ENCODE data around the gene CDH22.

Gene CDH22

DNA sequence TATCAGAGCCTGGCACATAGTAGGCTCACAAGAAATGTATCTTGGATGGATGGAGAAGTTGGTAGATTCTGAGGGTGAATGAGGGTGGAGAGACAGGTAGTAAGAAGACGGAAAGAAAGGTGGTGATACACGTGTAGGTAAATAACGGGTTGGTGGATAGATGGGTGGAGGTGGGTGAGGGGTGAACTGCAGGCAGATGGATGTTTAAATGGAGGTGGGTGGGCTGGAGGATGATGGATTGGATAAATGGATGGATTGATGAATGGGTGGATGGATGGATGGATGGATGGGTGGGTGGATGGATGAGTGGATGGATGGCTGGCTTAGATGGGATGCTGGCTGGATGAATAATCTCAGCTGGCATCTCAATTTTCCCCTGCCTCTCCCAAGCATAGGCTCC lies 9.9 kb downstream of the CDH22 start:
- no peak for DNase-seq (ENCODE audit: low spot score)

DNA sequence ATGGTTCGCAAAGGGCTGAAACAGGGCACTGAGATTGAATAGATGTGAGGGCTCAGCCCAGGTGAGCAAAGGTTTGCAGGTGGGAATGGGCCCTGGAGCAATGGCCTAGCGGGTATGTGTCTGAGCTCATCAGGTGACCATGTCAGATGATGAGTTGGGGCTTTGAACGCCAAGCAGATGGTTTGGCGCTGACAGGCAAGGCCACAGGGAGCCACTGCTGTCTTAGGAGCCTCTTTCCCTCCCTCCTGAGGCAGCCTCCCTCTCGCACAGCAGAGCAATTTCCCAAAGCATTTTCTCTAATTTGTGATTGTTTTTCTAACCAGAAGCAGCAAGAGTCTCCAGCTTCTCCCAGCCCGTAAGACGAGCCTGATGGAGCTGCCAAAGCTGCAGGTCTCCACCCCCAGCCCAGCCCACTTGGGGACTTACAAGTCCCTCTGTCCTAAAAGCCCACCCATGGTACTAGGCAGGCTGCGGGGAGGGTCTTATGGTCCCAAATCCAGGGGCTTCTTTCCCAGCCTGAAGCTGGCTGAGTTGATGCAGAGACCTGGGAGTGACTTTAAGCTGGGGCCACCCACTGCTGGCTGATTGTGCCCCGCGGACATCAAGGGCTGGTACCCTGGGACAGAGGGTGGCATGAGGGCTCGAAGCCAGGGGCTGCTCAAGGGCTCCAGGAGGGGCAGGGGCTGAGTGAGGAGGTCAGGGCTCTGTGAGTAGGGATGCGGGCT lies 11.6 kb downstream of the CDH22 start:
- DNase-seq (ENCODE audit: low spot score) = no peak

DNA sequence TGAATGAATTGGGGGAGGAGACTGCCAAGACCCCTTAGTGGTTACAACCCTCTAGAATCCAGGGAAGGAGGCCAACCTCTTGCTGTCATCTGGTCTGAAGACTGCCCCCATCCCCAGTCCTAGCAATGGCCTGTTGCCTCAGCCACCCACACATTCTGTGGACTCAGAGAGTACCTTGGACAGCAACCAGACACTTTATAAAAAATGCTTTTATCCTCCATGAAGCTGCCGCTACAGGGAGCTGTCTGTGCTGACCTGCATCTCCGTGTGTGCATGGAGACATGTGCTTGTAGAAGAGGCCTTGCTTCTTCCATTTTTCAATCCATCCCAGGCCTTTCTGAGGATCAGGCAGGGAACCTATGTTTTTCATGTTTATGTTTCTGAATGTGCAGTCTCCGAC lies 15.2 kb downstream of the CDH22 start:
- DNase-seq (ENCODE audit: low spot score) = no peak

DNA sequence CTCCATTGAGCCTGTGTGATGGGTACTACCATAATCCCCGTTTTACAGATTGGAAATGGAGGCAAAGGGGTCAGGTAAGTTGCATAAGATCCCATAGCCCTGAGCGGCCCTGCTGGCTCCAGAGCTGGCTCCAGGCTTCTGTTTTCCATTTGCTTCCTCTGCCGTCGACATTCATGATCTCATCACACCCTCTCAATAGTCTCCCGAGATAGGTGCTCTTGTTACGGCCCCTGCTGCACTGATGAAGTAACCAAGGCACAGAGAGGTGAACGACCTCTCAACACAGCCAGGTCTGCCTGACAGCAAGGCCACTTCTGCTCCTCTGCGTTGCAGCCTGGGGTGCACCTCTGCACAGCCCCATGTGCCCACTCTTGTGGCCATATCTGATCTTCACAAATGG lies 16.9 kb downstream of the CDH22 start:
- no peak for DNase-seq (ENCODE audit: low spot score)

DNA sequence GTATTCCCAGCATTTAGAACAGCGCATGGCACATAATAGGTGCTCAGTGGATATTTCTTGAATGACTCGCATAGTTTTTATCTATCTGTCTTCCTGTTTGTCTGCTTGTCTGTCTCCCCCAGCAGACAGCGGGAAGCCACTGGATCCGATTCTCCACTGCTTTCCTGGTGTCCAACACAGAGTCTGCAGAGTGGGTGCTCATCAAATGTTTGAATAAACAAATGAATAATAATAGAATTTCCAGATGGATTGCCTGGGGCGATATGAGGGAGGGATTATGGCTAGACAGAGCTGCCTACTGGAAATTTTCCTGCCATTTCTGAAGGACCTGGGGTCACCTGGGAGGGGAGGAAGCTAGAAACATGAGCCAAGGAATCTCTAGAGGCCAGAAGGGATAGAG lies 18.9 kb downstream of the CDH22 start:
- DNase-seq (ENCODE audit: low spot score) = no peak

DNA sequence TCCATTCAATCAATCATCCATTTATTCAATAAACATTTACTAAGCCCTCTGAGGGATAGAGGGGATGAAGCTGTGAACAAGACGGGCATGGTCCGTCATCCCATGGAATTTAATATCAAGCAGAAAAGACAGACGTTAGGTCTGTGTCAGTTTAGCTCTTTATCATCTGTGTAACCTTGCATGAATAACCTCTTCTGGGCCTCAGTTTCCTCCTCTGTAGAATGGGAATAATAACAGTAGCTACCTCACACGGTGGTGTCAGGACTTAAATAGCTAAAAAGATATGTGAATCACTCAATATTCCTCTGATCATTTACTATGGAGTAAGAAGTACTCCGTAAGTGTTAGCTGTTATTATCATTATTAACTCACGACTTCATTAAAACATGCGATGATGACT lies 21.3 kb downstream of the CDH22 start:
- no peak for DNase-seq (ENCODE audit: low spot score)

DNA sequence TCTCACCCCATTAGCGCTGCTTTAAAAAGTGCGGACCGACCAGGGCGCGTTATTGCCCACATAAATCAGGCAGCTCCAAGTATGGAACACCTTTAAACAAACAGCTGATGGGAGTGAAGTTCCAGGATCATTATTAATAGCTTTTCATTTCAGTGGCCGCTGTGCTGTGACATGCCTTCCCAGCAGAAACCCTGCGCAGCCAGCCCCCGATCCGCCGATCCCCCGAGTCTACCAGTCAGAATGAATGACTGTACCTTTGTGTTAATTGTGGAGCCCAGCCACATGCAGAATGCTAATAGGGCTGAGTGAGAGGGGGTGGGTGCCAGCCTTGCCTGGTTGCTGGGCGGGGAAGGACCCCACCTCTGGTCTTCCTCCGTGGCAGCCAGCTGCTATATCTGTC lies 21.9 kb downstream of the CDH22 start:
- no peak for DNase-seq (ENCODE audit: low spot score)

DNA sequence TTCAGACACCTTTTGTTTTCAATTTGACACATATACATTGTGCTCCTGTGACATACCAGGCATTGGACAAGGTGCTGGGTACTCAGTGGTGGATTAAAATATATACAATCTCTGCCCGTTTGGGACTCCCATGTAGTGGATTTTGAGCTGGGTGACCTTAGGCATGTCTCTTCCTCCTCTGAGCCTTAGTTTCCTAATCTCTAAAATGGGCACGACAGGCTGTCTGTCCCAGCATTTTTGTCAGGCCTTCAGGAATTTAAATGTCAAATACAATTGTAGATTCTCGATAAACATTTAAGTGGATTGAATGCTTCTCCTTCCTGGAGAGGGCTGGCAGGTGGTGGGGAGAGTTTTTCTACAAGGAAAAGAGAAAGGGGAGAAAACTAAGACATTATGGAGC lies 22.6 kb downstream of the CDH22 start:
- no peak for DNase-seq (ENCODE audit: low spot score)

DNA sequence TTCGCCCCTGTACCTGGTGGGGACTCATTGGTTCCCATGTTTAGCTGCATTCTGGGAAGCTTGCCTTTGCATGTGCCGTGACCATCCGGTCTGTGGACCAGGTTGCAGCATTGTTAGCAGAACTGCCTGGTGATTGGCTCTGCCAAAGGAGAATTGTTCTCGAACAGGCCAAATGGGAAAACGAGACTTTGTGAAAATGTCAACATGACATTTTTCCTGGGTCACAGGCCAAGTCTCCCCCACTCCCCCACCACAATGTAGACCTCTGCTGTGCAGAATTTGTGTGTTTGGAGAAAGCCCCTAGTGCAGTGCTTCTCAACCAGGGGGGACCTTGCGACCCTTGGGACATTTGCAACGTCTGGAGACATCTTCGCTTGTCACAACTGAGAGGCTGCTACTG lies 23.2 kb downstream of the CDH22 start:
- no peak for DNase-seq (ENCODE audit: low spot score)

DNA sequence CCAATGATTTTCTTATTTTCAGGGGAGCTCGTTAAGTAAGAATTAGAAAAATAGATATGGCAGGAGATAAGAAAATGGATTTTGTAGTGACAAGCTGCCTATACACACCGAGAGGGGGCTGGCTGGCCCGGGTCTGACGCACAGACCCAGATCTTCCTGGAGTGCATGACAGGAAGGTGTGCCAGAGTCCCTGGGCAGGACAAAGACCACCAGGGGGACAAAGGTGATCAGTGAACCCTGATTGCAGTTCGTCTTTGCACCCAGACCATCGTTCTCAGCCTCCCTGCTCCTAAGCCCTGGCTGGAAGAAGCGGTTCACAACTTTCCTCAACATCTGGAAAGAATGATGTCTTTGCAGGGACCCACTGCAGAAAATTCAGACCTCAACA lies 24.3 kb downstream of the CDH22 start:
- no peak for DNase-seq (ENCODE audit: low spot score)

DNA sequence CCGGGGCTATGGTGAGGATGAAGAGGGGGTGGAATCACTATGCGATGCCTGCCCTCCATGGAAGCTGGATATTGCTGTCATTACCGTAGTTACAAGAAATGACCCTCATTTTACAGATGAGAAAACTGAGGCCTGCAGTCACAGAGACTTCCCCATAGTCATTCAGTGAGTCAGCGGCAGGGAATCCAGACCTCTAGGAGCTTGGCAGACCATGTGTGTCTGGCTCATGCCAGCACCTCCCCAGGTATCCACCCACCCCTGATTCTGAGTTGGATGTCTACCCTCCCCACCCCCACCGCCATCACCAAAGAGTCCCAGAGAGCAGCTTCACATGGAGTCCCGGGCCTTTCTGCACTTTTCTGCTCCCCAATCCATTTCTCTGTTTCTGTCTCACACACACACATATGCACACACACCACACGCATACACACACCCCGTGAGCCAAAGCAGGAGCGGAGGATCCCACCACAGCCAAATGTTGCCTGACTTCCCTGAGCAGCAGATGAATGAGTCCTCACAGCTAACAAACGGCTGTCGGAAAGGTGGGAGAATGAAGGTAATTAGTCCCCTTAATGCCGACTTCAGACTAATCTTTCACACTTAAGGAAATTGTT lies 24.8 kb downstream of the CDH22 start:
- no peak for DNase-seq (ENCODE audit: low spot score)

DNA sequence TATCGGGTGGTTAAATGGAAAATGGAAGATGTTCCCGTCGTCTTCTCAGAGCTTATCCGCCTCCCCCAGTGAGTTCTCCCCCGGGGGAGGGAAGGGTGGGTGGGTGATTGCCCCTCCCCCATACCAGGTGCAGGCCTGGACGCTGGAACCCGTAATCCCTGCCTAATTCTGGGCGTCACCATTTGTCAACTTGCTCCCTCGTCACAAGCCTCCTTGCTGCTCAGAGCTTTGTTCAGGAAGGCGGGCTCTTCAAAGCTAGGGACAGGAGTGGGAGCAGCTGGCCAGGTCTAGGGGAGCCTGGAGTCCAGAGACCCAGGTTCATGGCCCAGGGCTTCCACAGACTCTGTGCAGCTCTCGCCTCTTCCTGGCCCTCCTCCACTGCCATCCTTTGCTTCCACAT lies 25.6 kb downstream of the CDH22 start:
- no peak for DNase-seq (ENCODE audit: low spot score)

DNA sequence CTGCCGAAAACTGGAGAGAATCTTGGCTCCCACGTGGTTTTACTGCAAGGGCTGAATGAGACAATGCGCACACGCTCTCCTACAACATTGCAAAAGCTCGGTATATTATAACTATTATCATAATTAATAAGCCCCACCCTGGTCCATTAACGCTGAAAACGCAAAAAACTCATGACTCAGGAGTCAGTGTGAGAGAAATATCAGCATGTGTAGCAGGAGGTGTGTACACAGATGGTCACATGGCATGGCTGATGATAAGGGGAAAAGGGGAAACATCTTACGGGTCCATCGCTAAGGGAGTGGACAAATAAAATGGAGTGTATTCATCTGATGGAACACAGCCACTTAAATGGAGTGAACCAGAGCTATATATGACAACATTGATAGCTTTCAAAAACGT lies 29.2 kb downstream of the CDH22 start:
- DNase-seq (ENCODE audit: low spot score) = no peak

DNA sequence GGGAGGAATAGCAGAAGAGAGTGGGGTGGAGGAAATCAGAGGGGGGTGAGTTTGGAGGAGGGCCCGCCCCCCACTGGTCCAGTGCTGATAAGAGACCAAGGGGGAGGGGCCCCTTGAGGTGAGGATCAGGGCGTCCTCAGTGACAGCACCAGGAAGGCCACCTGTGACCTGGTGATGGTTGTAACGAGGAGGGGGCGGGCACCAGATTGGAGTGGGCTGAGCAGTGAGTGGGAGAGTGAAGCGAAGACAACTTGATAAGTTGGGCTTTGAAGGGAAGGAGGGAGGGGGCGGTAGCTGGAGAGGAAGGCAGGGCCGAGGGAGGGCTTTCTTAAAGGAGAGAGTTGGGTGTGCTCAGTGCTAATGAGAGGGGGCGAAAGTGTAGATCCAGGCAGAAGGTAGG lies 30.7 kb downstream of the CDH22 start:
- no peak for DNase-seq (ENCODE audit: low spot score)

DNA sequence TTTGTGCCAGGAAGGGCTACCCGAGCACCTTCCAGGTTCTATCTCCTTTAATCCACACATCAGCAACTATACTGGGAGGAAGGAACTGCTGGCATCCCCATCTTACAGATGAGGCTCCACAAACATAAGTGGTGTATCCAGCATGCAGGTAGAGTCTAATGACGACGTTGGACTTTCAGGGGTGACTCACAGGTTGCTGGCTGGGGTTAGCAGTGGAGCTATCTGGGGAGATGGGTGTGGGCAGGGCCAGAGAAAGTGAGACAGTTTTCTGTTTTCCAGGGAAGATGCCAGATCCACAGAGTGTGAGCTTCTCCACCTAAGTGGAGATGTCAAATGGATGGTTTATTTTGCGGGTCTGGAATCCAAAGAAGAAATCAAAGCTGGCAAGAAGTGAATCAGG lies 31.8 kb downstream of the CDH22 start:
- DNase-seq (ENCODE audit: low spot score) = no peak

DNA sequence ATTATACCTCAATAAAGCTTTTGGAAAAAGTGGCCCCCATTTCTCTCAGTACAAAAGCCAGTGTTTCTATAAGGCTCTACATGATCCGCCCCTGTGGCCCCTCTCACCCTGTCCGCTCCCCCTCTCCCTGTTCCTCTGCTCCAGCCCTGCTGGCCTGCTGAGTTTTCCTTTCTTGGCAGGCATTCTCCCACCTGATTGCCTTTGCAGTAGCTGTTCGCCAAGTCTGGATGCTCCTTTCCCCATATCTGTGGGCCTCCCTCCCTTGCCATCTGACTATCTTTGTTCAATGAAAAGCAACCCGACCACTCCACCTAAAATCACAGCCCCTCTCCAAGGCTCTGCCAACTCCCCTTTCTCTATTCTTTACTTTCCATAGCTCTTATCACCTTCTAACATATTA lies 33.2 kb downstream of the CDH22 start:
- no peak for DNase-seq (ENCODE audit: low spot score)

DNA sequence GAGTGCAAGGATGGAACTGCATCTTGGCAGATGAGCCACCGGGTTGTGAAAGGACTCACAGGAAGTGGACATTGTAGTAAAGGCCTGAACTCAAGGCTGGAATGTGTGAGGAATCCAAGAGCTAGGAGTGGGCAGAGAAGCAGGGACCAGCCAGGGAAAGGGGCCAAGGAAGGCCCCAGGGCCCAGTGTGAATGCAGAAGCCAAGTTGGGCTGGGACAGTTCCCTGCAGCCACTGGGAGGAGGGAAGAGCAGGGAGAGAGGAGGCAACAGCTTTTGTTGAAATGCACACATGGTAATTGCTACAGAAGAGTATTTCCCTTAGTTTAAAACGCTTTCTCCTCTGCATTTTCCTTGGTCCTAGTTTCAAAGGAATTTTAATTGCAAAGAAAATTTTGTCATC lies 34.6 kb downstream of the CDH22 start:
- no peak for DNase-seq (ENCODE audit: low spot score)

DNA sequence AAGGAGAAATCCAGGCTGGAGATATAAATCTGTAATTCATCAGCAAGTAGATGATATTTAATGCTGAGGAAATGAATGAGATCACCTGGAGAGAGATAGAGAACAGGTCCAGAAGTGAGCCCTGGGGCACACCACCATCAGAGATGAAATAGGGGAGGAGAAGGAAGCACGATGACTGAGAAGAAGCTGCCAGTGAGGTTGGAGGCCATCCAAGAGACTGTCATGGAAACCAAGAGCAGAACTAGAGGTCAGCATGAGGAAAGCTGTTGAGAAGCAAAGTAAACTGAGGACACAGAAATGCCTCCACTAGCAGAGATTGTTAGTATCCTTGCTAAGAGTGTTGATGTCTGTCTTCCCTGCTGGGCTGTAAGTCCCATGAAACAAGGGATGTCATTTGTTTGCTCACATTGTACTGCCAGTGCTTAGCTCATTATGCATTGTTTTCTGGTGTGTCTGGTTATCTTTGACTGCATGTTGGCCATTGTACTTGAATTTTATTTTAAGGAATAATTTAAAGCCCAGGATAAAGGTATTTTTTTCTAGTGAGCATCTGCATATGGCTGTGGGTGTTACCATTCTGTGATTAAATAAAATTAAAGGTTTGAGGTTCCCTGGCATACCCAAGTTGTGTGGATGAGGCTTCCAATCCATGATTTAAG lies 35.8 kb downstream of the CDH22 start:
- no peak for DNase-seq (ENCODE audit: low spot score)

DNA sequence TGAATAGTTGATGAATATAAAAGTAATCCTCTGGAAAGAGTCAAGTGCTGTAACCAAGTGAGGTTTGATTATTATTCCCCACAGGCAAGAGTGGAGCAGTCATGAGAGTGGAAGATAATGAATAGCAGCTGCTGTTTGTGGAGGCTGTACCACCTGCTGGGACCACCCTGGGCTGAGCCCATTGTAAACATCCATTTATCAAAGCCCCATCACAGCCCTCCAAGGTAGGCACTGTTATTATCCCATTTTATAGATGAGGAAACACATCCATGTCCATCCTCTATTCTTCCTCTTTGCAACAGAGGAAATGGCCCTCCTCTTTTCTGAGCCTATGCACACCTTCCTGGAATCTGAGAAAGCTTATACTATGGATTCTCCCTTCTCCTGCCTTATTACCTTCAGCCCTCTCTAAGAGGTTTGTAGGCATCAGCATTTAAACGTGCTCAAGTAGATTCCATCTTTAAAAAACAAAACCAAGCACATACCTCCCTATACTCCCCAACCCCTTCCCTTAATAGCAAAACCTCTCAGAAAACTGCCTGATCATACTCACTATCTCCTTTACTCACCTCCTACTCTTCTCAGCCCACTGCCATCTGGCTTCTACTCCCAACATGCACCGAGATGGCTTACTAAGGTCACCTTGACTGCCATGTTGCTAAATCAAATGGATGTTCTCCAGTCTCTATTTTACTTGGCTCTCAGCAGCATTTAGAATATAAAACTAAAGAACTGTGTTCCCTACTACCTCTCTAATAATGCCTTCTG lies 37.1 kb downstream of the CDH22 start:
- DNase-seq (ENCODE audit: low spot score) = no peak

DNA sequence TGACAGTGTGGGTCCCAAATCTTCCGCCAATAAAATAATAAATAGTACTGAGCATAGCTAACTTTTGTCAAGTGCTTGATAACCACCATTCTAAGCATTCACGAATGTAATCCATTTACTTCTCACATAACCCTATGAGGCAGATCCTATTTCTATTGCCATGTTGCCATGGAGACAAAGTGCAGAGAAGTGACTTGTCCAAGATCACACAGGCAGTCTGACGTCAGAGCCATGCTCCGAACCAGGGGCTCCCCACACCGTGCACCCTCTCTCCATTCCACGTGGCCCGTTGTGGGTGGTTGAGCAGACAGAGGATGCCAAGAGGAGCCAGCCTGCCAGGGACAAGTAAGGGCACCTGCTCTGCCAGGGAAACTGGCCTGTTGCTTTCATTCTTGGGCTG lies 38.9 kb downstream of the CDH22 start:
- DNase-seq (ENCODE audit: low spot score) = no peak

DNA sequence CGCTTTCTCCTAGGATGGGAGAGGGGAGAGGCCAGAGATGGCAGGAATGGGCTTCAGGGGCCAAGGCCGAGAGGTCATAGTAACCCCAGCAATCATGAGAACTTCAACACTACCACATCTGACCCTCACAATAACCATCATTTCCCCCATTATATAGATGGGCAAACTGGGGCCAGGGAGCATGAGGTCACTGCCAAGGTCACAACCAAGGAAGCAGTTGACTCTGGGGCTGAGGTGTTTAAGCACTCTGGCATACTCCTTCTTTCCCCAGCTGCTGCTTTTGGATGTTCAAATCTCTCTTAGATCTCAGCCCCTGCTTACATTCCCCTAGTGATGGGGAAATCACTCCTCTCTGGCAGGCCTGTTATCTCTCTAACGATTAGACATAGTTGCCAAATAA lies 39.6 kb downstream of the CDH22 start:
- no peak for DNase-seq (ENCODE audit: low spot score)

DNA sequence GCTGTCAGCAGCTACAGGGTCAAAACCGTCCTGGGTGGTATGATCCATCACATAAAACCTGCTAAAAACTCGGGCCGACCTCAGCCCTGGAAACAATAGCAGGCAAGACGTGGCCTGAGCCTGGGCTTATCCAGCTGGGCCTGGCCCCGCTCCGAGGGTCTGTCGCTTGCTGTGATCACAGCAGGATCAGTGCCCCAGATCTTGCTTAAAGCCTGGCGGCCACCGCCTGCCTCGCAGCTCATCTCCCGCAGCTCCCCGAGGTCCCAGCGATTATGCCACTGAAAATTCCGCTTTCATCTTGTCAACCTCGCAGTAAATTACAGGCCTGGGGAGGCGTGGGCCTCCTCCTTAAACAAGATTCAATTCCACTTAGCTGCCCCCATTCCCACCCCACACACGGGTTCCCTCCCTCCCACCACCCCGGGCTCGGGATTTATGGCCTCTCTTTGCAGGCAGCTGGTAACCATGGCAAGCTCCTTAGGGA lies 40.1 kb downstream of the CDH22 start:
- no peak for DNase-seq (ENCODE audit: low spot score)
